Islet precursor cell (in vitro differentiated cells): ENCODE results near the gene SIK2.
"Not testable (repeated sequence)": the region's sequence is repeated elsewhere in the genome, so short reads cannot be mapped to it uniquely, and the experiment has no call there.

Experiments used
- DNase-seq: peaks from one replicate; pipeline ENCODE4 v3.0.0-alpha.2; 2018

The SIK2 gene

GRCh38 chr11:111707039-111707690, 104.9 kb downstream of the SIK2 start:
- DNase-seq = no peak

GRCh38 chr11:111707691-111708067, 105.4 kb downstream of the SIK2 start:
- DNase-seq = no peak

GRCh38 chr11:111714522-111714921, 112.3 kb downstream of the SIK2 start:
- no peak for DNase-seq

- no peak for DNase-seq
Observed at GRCh38 chr11:111715142-111715816, 113.0 kb downstream of the SIK2 start.

- DNase-seq = not testable (repeated sequence)
Observed at GRCh38 chr11:111717660-111718059, 115.4 kb downstream of the SIK2 start.

- no peak for DNase-seq
Observed at GRCh38 chr11:111718436-111718835, 116.2 kb downstream of the SIK2 start.

GRCh38 chr11:111718859-111719258, 116.6 kb downstream of the SIK2 start:
- no peak for DNase-seq

- no peak for DNase-seq
Observed at GRCh38 chr11:111719379-111719778, 117.1 kb downstream of the SIK2 start.

- DNase-seq = no peak
Observed at GRCh38 chr11:111720801-111721494, 118.7 kb downstream of the SIK2 start.

GRCh38 chr11:111722501-111722900, 120.3 kb downstream of the SIK2 start:
- DNase-seq = no peak

GRCh38 chr11:111723595-111723994, 121.3 kb downstream of the SIK2 start:
- DNase-seq = no peak

GRCh38 chr11:111724615-111725129, 122.4 kb downstream of the SIK2 start:
- DNase-seq = no peak

GRCh38 chr11:111725621-111726020, 123.4 kb downstream of the SIK2 start:
- DNase-seq = no peak

- no peak for DNase-seq
Observed at GRCh38 chr11:111726301-111726713, 124.1 kb downstream of the SIK2 start.

GRCh38 chr11:111727431-111727830, 125.2 kb downstream of the SIK2 start:
- no peak for DNase-seq

- DNase-seq = no peak
Observed at GRCh38 chr11:111729071-111729830, 127.0 kb downstream of the SIK2 start.

GRCh38 chr11:111729831-111730311, 127.6 kb downstream of the SIK2 start:
- DNase-seq = no peak

GRCh38 chr11:111730871-111731591, 128.8 kb downstream of the SIK2 start:
- no peak for DNase-seq

- DNase-seq = no peak
Observed at GRCh38 chr11:111731821-111732220, 129.6 kb downstream of the SIK2 start.

- no peak for DNase-seq
Observed at GRCh38 chr11:111733016-111733415, 130.8 kb downstream of the SIK2 start.

GRCh38 chr11:111733611-111734088, 131.4 kb downstream of the SIK2 start:
- no peak for DNase-seq
